Measurements from ENCODE around the gene TBX10. TPM values are rescaled to one million over a fixed set of nuclear protein-coding genes. Genes with fewer than 3 reads are reported as not detected.
"Not testable (repeated sequence)": the region's sequence is repeated elsewhere in the genome, so short reads cannot be mapped to it uniquely, and the experiment has no call there.

TBX10 gene
- total and polyA plus RNA-seq, 2 of the 8 experiments (the other 6 are each of a cell fraction or from before 2014, with no cell fraction given) = 0.09 TPM; not detected in 1

DNA sequence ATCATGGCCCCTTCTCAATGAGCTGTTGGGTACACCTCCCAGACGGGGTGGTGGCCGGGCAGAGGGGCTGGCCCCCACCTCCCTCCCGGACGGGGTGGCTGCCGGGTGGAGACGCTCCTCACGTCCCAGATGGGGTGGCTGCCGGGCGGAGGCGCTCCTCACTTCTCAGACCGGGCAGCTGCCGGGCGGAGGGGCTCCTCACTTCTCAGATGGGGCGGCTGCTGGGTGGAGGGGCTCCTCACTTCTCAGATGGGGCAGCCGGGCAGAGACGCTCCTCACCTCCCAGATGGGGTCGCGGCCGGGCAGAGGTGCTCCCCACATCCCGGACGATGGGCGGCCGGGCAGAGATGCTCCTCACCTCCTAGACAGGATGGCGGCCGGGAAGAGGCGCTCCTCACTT, 41.6 kb downstream of the TBX10 start:
- not testable (repeated sequence) for H3K56ac ChIP-seq (replicated peaks; ENCODE audit: insufficient read length, low read depth, low read length); H3K23me2 ChIP-seq (ENCODE audit: low read depth, low read length); H2AK5ac ChIP-seq (ENCODE audit: low read depth, low read length); H3K27ac ChIP-seq (ENCODE audit: low read depth, low read length); H4K5ac ChIP-seq (ENCODE audit: insufficient read length, low read depth, low read length); H3K36me3 ChIP-seq (ENCODE audit: control insufficient read depth in 2 of 4, insufficient read depth in 4 of 4, low read length in 3 of 4); H2BK5ac ChIP-seq (ENCODE audit: low read depth, low read length); H3K79me1 ChIP-seq (ENCODE audit: low read depth, low read length); FAIRE-seq; H2BK20ac ChIP-seq (ENCODE audit: low read length); H3K9ac ChIP-seq (replicated peaks in 1 of 4; ENCODE audit: extremely low read depth in 1 of 4, low read depth in 3 of 4, low read length in 3 of 4); H3K4ac ChIP-seq (replicated peaks; ENCODE audit: insufficient read length, low read depth, low read length); H3K4me3 ChIP-seq (ENCODE audit: extremely low read depth in 1 of 4, insufficient read depth in 2 of 4, low read depth in 3 of 4, low read length in 4 of 4); H4K8ac ChIP-seq (ENCODE audit: extremely low read depth, insufficient read depth, low read length); H3K14ac ChIP-seq (ENCODE audit: insufficient read length); H2BK120ac ChIP-seq (replicated peaks; ENCODE audit: low read depth, low read length); H2BK15ac ChIP-seq (ENCODE audit: low read length); H2AFZ ChIP-seq (ENCODE audit: low read length); DNase-seq (ENCODE audit: low read depth in 1 of 2, low spot score in 2 of 2); H2BK12ac ChIP-seq (ENCODE audit: low read depth, low read length); H4K91ac ChIP-seq (replicated peaks; ENCODE audit: insufficient read length, low read length); H3K18ac ChIP-seq (ENCODE audit: extremely low read depth, low read length); H3K4me1 ChIP-seq (replicated peaks in 1 of 4; ENCODE audit: control insufficient read depth in 3 of 4, insufficient read depth in 4 of 4, low read length in 3 of 4); H3K4me2 ChIP-seq (ENCODE audit: insufficient read depth in 1 of 2, low read depth in 2 of 2, low read length in 2 of 2); H3K79me2 ChIP-seq (ENCODE audit: control insufficient read depth in 1 of 2, insufficient read depth in 2 of 2, low read length in 2 of 2); H3K27me3 ChIP-seq (replicated peaks in 1 of 4; ENCODE audit: control insufficient read depth in 3 of 4, extremely low read depth in 1 of 4, insufficient read depth in 3 of 4, low read length in 3 of 4); H4K20me1 ChIP-seq (replicated peaks in 1 of 2; ENCODE audit: control insufficient read depth in 1 of 2, insufficient read depth in 2 of 2, low read length in 2 of 2); H3K23ac ChIP-seq (ENCODE audit: insufficient read length)
- H3K9me3 ChIP-seq (ENCODE audit: insufficient read depth in 2 of 2, low read depth in 1 of 2, low read length in 1 of 2) = peaks cover 5 to 10% of the 10 kb centered on the region in 2 experiments; a peak in 3 of 4 replicates
- 94% methylated on average over 20 of the region's 26 CpGs; no CpG with 5 or more reads in 1 of the 2 experiments for WGBS, 2 experiments (ENCODE audit: extremely low coverage in 1 of 2, insufficient coverage in 1 of 2, insufficient read length in 1 of 2, insufficient replicate concordance in 2 of 2, low coverage in 1 of 2, low lambda C conversion rate in 2 of 2, missing lambda C conversion rate in 1 of 2)
- ChIA-PET POLR2A (ENCODE audit: partially characterized antibody) (interaction anchor here (1.4 to 2.0 kb wide), 2 partner anchors 17 to 20 kb away, joined by 3 to 5 read pairs; no protein-coding TSS in a partner anchor), CTCF (ENCODE audit: partially characterized antibody) (interaction anchor here (1.4 kb wide), 1 partner anchor 17 kb away, joined by 4 read pairs; no protein-coding TSS in a partner anchor)

DNA sequence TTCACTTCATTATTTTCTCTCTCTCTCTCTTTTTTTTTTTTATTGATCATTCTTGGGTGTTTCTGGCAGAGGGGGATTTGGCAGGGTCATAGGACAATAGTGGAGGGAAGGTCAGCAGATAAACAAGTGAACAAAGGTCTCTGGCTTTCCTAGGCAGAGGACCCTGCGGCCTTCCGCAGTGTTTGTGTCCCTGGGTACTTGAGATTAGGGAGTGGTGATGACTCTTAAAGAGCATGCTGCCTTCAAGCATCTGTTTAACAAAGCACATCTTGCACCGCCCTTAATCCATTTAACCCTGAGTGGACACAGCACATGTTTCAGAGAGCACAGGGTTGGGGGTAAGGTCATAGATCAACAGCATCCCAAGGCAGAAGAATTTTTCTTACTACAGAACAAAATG, 42.1 kb downstream of the TBX10 start:
- WGBS, 2 experiments (ENCODE audit: extremely low coverage in 1 of 2, insufficient coverage in 1 of 2, insufficient read length in 1 of 2, insufficient replicate concordance in 2 of 2, low coverage in 1 of 2, low lambda C conversion rate in 2 of 2, missing lambda C conversion rate in 1 of 2) = no CpG with 5 or more reads among the region's 3 CpGs
- DNase-seq (ENCODE audit: low read depth in 1 of 2, low spot score in 2 of 2) = not testable (repeated sequence)

More for the DNA sequence above, 42.1 kb downstream of the TBX10 start:
- not testable (repeated sequence) for H3K23me2 ChIP-seq (ENCODE audit: low read depth, low read length); H3K18ac ChIP-seq (ENCODE audit: extremely low read depth, low read length); H2BK5ac ChIP-seq (ENCODE audit: low read depth, low read length); H3K27ac ChIP-seq (ENCODE audit: low read depth, low read length); FAIRE-seq; H2BK15ac ChIP-seq (ENCODE audit: low read length); H3K79me2 ChIP-seq (ENCODE audit: control insufficient read depth in 1 of 2, insufficient read depth in 2 of 2, low read length in 2 of 2); H3K36me3 ChIP-seq (ENCODE audit: control insufficient read depth in 2 of 4, insufficient read depth in 4 of 4, low read length in 3 of 4); H2BK120ac ChIP-seq (replicated peaks; ENCODE audit: low read depth, low read length); H3K4me1 ChIP-seq (replicated peaks in 1 of 4; ENCODE audit: control insufficient read depth in 3 of 4, insufficient read depth in 4 of 4, low read length in 3 of 4); H3K23ac ChIP-seq (ENCODE audit: insufficient read length); H4K5ac ChIP-seq (ENCODE audit: insufficient read length, low read depth, low read length); H3K79me1 ChIP-seq (ENCODE audit: low read depth, low read length); H3K4me3 ChIP-seq (ENCODE audit: extremely low read depth in 1 of 4, insufficient read depth in 2 of 4, low read depth in 3 of 4, low read length in 4 of 4); H2BK20ac ChIP-seq (ENCODE audit: low read length); H2AFZ ChIP-seq (ENCODE audit: low read length); H3K27me3 ChIP-seq (replicated peaks in 1 of 4; ENCODE audit: control insufficient read depth in 3 of 4, extremely low read depth in 1 of 4, insufficient read depth in 3 of 4, low read length in 3 of 4); H4K91ac ChIP-seq (replicated peaks; ENCODE audit: insufficient read length, low read length); H3K4me2 ChIP-seq (ENCODE audit: insufficient read depth in 1 of 2, low read depth in 2 of 2, low read length in 2 of 2); H4K8ac ChIP-seq (ENCODE audit: extremely low read depth, insufficient read depth, low read length); H2BK12ac ChIP-seq (ENCODE audit: low read depth, low read length); H2AK5ac ChIP-seq (ENCODE audit: low read depth, low read length); H3K9ac ChIP-seq (replicated peaks in 1 of 4; ENCODE audit: extremely low read depth in 1 of 4, low read depth in 3 of 4, low read length in 3 of 4); H3K14ac ChIP-seq (ENCODE audit: insufficient read length); H4K20me1 ChIP-seq (replicated peaks in 1 of 2; ENCODE audit: control insufficient read depth in 1 of 2, insufficient read depth in 2 of 2, low read length in 2 of 2); H3K56ac ChIP-seq (replicated peaks; ENCODE audit: insufficient read length, low read depth, low read length); H3K4ac ChIP-seq (replicated peaks; ENCODE audit: insufficient read length, low read depth, low read length)
- peaks cover 5 to 10% of the 10 kb centered on the region in 2 experiments; a peak in 3 of 4 replicates for H3K9me3 ChIP-seq (ENCODE audit: insufficient read depth in 2 of 2, low read depth in 1 of 2, low read length in 1 of 2)
- POLR2A ChIA-PET (ENCODE audit: partially characterized antibody) = interaction anchor here (2.0 kb wide), 1 partner anchor 17 kb away, joined by 5 read pairs; no protein-coding TSS in a partner anchor
- CTCF ChIA-PET (ENCODE audit: partially characterized antibody) = interaction anchor here (1.4 to 2.5 kb wide), 2 partner anchors 14 to 20 kb away, joined by 3 to 7 read pairs; partner anchors contain the start of gene GSTP1
